Nephron progenitor cell (in vitro differentiated cells): Measurements from ENCODE around the gene TEN1.

Experiments
- DNase-seq: peaks from one replicate; pipeline ENCODE4 v3.0.0; 2021
- H3K27ac Mint-ChIP-seq: 2 replicates; pipeline ENCODE4 v1.8.0; 2021; ENCODE audit warnings: mild to moderate bottlenecking, moderate library complexity, mixed read lengths
- H3K27me3 Mint-ChIP-seq: 2 replicates; pipeline ENCODE4 v1.8.0; 2021; ENCODE audit warnings: mild to moderate bottlenecking, low read depth, mixed read lengths; ENCODE audit not compliant: poor library complexity
- H3K36me3 Mint-ChIP-seq: 2 replicates; pipeline ENCODE4 v1.8.0; 2021; ENCODE audit warnings: low read depth, mixed read lengths
- H3K4me1 Mint-ChIP-seq: 2 replicates; pipeline ENCODE4 v1.8.0; 2021; ENCODE audit warnings: mixed read lengths
- H3K4me3 Mint-ChIP-seq: 2 replicates; pipeline ENCODE4 v1.8.0; 2021; ENCODE audit warnings: mild to moderate bottlenecking, moderate library complexity, mixed read lengths
- H3K9me3 Mint-ChIP-seq: 2 replicates; pipeline ENCODE4 v1.8.0; 2021; ENCODE audit warnings: mild to moderate bottlenecking, moderate library complexity, mixed read lengths
- CTCF ChIP-seq: fragments of 200-600 bp; sonication (generic); IDR thresholded peaks from 2 replicates; pipeline ENCODE4 v1.5.0; 2021; ENCODE audit warnings: antibody characterized with exemption

Gene TEN1

GRCh38 chr17:76023900-76024237 is 44.8 kb downstream of the TEN1 start:
- peaks cover 15% of the 10 kb centered on the region for H3K27me3 Mint-ChIP-seq
- H3K27ac Mint-ChIP-seq, result no peak overlapping the region
- peaks cover 48% of the 10 kb centered on the region for H3K4me1 Mint-ChIP-seq
- no peak for DNase-seq
- no peak overlapping the region for H3K4me3 Mint-ChIP-seq
- H3K9me3 Mint-ChIP-seq, result no peaks in the 10 kb centered on the region
- TF ChIP-seq CTCF, result no peak
- no peaks in the 10 kb centered on the region for H3K36me3 Mint-ChIP-seq

GRCh38 chr17:76024353-76024752 is 45.3 kb downstream of the TEN1 start:
- H3K4me1 Mint-ChIP-seq, result peaks cover 53% of the 10 kb centered on the region
- no peaks in the 10 kb centered on the region for H3K36me3 Mint-ChIP-seq
- no peak overlapping the region for H3K27ac Mint-ChIP-seq
- H3K4me3 Mint-ChIP-seq, result no peak overlapping the region
- H3K27me3 Mint-ChIP-seq, result peaks cover 15% of the 10 kb centered on the region
- no peak for DNase-seq
- TF ChIP-seq CTCF, result no peak
- H3K9me3 Mint-ChIP-seq, result no peaks in the 10 kb centered on the region

GRCh38 chr17:76025294-76025693 is 46.3 kb downstream of the TEN1 start:
- peaks cover 9% of the 10 kb centered on the region for H3K27me3 Mint-ChIP-seq
- H3K4me1 Mint-ChIP-seq, result peaks cover 53% of the 10 kb centered on the region
- H3K4me3 Mint-ChIP-seq, result no peak overlapping the region
- H3K9me3 Mint-ChIP-seq, result no peaks in the 10 kb centered on the region
- DNase-seq, result no peak
- H3K27ac Mint-ChIP-seq, result no peak overlapping the region
- TF ChIP-seq CTCF, result no peak
- no peaks in the 10 kb centered on the region for H3K36me3 Mint-ChIP-seq

GRCh38 chr17:76026714-76027158 is 47.7 kb downstream of the TEN1 start:
- peaks cover 52% of the 10 kb centered on the region for H3K4me1 Mint-ChIP-seq
- no peaks in the 10 kb centered on the region for H3K36me3 Mint-ChIP-seq
- no peak overlapping the region for H3K27ac Mint-ChIP-seq
- no peak overlapping the region for H3K4me3 Mint-ChIP-seq
- peaks cover 9% of the 10 kb centered on the region for H3K27me3 Mint-ChIP-seq
- DNase-seq, result no peak
- no peaks in the 10 kb centered on the region for H3K9me3 Mint-ChIP-seq
- no peak for TF ChIP-seq CTCF

- no peak for DNase-seq
- Mint-ChIP-seq H3K4me1 (peaks cover 52% of the 10 kb centered on the region), H3K27ac (no peak within 1 kb of the TSS), H3K27me3 (peaks cover 9% of the 10 kb centered on the region), H3K9me3 (no peaks in the 10 kb centered on the region), H3K4me3 (no peak within 1 kb of the TSS), H3K36me3 (no peaks in the 10 kb centered on the region)
- no peak for TF ChIP-seq CTCF
Measured at GRCh38 chr17:76027159-76027839, 48.3 kb downstream of the TEN1 start, which contains the start of gene EVPL. EVPL (minus strand) TSS chr17:76027306; CDS start chr17:76027198, 108 bp downstream.
